ENCODE results near the gene SLC9C2.
"Not testable (repeated sequence)": the region's sequence is repeated elsewhere in the genome, so short reads cannot be mapped to it uniquely, and the experiment has no call there.

SLC9C2 gene, protein sequence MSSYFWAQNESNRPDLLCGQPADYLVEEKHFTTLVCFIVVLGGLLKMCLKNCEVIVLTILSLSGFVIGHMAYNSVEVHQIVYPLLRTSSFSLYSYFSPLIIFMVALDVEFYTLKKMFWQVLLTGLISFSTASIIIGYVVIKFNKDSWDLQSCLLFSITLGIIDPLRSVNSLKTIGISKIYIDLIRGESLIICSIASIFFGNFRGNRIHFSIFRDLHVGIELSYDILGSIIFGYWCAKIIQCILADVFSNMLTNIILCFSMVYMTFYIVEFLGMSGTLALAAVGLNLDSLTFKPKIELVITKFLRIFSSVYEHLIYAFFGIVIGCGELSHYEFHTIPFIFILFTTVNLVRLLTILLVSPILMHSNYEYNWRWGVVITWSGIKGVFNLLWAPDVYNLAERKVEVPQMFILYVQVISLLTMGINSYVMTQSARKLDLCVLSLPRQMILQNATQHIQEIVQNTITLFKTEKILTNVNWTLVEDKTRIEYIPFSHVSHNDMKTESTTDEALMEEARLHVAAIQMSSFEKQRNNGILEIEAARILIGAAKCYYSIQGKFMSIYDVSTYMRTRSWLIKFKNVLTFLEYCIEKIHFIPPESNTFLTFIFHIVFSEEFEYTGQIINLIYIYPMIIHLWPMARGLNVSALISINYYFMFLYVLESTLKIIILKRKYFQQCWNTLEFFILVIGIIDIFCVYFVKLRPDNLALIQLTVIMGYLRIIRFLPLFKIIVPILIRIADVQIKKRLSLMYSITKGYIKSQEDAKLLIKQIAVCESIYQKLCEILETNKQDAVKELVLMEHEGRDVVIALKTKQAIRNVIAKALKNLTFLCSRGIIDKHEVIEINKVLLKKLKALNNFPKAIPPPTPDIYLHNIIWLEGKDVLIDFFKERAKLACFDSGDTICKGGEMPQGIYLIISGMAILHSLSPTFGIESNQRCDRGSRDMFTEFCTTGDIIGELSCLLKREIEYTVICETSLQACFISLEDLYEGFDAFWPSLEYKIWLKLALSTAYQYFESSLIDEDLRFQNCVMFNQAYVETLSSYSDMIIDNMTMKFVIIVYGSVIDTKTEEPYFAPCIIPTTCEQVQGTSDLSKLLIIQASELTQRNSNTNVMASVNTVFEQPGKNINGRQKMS

DNA sequence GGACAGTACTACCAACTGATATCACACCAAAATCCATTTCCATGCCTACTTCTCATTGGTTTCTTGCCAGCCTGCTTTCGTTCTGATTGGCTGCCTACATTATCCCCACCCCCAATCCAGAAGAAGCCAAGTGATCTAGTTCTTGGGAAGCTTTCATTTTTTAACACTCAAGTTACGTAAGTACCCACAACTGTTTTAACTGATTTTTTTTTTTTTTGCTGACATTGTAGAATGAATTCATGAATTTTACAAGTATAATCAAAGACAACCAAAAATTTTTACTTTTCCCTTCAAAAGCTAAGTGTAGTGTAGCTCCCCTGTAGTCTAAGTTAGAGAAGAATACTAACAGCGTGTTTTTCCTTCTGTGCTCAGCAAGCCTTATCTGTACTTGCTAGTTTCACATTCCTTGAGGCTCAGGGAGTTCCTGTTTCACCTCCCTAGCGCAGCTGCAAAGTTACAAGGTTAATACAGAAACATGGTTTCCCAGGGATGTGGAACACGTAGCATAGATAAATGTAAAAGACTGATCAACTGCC lies at the start of gene SLC9C2:
Gene SLC9C2 (minus strand): TSS at position 17 of the 536 bp plus-strand sequence. CDS start 1,296 bp downstream, outside the sequence.
- peak; percentile 3 for DNase-seq (ENCODE audit: low read depth)

DNA sequence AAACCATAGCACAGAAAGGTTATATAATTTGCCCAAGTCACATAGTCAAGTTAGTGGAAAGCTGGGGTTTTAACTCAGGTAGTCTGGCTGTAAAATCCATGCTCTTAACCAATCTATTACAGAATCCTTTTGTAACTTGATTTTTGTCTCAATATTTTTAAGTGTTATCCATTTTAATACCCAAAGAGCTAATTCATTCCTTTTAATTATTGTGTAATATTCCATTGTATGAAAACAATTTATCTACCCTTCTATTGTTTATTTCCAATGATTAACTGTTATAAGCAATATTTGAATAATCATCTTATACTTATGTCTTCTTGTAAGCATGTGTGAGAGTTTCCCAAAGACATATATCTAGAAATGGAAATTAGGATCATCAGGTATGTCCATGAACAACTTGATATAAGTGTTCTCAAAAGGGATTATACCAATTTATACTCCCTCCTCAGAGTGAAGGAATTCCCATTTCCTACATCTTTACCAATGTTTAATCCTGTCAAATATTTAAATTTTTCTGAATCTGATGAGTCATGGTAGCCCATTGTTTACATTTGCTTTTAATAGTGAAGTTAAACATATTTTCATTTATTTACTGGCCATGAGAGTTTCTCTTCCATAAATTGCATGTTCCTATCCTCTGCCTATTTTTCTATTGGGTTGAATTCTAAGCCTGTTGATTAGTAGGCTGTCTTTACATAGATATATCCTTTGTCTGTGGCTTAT lies 46.2 kb upstream of the SLC9C2 start:
- no peak for DNase-seq (ENCODE audit: low read depth)

DNA sequence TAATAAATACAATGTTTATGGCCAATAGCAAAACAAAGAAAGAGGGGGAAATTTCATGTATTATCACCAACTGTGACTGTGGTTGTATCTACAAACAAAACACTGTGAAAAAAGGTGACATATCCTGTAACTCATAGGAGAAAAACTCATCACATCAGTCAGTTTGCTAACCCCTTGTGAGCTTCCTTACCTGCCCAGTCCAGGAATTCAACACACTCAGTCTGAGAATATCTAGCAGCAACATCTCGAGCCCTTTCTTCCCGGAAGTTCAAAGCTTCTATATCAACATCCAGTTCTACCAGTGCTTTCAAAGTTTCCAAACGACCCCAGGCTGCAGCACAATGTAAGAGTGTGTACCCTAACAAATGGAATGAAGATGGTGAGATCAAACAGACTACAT lies 43.8 kb upstream of the SLC9C2 start:
- no peak for DNase-seq (ENCODE audit: low read depth)

DNA sequence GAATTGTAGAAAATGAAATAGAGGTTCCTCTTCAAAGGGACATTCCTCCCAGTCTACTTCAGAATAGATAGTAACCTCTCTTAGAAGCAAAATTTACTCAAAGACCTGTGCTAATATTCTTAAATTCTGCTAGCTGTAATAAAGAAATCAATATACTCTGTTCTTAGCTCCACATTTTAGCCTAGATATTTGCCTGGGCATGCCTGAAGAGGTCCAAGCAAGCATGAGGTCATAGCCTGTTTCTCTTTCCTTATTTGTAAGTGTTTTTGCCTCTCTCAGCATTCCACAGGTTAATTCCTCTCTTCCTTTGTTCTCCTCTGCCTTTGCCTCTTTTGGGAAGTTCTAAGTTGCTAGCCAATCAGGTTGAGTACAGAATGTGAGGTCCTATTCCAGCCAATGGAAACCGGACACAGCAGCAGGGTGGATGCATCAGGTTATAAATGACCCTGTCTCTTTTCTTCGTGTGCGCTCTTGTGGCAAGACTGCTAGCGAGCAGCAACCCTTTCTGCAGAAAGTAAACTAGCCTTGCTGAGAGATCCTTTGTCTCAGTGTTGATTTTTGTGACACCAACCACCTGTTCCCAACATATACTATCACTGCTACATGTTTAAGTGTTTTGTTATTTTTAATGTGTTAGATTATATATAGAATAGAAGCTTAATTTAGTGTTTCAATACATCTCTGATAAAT lies 39.7 kb upstream of the SLC9C2 start:
- peak; percentile 24 for DNase-seq (ENCODE audit: low read depth)

DNA sequence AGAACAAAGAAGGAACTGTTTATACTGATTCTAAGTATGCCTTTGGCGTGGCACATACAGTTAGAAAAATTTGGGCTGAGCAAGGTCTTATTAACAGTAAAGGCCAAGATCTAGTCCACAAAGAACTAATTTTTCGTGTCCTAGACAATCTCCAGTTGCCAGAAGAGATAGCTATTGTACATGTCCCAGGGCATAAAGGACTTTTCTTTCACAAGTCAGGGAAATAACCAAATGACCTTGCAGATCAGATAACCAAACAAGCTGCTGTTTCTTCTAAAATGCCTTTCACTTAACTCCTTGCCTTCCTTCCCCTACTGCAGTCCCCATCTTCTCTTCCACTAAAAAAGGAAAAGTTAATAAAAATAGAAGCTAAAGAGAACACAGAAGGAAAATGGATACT lies 36.2 kb upstream of the SLC9C2 start:
- no peak for DNase-seq (ENCODE audit: low read depth)

DNA sequence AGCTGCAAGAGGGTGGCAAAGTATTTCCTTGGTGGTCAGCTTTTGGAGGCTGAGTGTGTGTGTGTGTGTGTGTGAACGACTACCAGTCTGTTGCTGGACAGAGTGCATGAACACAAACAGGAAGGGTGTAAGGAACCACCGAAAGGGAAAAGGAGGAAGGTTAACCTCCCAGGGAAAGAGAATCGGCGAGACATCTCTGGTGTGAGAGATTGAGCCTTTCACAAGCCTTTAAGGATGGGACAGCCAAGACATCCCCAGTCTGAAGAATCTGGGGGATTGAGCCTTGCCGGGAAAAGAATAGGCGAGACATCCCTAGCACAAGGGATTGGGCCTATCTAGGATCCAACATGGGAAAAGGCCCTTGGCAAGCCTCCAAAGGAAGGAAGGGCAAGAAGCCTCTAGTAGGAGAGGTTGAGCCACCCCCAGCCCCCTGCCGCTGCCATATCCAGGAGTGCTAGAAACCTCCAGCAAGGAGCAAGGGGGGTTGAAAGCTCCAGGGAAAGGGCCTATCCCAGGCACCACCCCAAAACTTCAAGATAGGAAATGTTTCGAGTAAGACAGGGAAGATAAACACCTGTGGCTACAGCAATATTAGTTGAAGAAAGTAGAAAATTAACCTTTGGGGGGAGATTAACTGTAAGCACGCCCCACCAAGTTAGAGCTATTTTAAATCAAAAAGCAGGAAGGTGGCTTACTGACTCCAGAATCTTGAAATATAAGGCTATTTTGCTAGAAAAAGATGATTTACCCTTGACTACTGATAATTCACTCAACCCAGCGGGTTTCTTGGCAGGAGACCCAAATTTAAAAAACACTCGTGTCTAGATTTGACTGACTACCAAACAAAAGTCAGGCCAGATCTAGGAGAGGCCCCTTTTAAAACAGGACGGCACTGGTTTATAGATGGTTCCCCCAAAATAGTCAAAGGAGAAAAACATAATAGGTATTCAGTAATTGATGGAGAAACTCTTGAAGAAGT lies 35.5 kb upstream of the SLC9C2 start:
- no peak for DNase-seq (ENCODE audit: low read depth)

DNA sequence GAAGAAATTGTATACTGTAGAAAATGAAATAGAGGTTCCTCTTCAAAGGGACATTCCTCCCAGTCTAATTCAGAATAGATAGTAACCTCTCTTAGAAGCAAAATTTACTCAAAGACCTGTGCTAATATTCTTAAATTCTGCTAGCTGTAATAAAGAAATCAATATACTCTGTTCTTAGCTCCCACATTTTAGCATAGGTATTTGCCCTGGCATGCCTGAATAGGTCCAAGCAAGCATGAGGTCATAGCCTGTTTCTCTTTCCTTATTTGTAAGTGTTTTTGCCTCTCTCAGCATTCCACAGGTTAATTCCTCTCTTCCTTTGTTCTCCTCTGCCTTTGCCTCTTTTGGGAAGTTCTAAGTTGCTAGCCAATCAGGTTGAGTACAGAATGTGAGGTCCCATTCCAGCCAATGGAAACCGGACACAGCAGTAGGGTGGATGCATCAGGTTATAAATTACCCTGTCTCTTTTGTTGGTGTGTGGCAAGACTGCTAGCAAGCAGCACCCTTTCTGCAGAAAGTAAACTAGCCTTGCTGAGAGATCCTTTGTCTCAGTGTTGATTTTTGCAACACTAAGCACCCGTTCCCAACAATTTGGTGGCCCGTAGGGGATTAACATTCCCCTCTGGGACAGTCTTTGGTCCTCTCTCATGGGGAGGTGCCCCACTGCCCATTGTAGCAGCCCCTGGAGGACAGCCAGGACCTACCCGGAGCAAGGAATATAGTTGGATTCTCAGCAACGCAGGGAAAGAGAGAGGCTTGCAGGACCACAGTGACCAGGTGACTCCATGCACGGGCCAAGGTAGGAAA lies 34.6 kb upstream of the SLC9C2 start:
- not testable (repeated sequence) for DNase-seq (ENCODE audit: low read depth)

DNA sequence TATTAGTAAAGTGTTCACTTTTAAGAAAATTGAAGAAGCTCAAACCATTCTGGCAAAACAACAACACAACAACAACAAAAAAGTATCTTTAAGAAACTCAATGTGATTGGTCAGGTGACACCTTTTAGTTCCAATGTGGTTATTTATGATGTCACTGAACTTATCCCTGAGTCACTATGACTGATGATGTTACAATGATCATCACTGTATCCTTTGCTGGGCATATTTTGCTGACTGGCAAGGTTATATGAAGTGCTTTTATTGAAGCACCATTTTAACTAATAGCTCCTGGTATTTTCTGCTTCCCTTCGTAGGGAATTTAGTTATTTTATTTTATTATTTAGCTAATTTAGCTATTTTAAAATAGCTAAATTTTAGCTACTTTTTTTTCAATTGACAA lies 32.2 kb upstream of the SLC9C2 start, which contains the start of gene TEX50:
Gene TEX50 (plus strand): TSS at position 223 of the 400 bp plus-strand sequence. CDS start 184 bp downstream, outside the sequence.
- no peak for DNase-seq (ENCODE audit: low read depth)

DNA sequence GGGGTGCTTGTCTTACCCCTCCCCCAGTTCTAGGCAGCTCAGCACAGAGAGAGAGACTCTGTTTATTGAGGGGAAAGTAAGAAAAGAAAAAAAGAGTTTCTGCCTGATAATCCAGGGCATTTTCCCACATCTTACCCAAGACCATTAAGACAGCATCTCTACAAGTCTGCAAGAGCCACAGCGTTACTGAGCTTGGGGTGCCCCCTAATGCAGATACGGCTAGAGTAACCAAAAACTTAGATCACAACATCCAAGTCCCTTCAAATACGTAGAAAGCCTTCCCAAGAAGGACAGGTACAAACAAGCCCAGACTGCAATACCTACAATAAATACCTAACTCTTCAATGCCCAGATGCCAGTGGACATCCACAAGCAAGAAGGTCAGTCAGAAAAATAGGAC lies 26.0 kb upstream of the SLC9C2 start:
- no peak for DNase-seq (ENCODE audit: low read depth)

DNA sequence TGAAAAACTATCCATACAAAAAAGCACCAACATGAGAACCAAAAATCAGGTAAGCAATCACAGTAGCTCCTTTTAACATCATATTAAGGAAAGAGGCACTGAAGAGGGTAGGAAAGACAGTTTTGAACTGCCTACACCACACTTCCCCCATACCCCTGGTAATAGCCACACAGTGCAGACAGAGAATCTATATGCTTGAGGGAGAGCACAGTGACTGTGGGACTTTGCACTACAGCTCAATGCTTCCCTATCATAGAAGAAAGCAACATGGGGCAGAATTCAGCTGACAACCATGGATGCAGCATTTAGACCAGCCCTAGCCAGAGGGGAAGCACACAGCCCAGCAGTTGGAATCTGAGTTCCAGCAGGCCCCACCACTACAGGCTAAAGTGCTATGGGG lies 24.4 kb upstream of the SLC9C2 start:
- no peak for DNase-seq (ENCODE audit: low read depth)

DNA sequence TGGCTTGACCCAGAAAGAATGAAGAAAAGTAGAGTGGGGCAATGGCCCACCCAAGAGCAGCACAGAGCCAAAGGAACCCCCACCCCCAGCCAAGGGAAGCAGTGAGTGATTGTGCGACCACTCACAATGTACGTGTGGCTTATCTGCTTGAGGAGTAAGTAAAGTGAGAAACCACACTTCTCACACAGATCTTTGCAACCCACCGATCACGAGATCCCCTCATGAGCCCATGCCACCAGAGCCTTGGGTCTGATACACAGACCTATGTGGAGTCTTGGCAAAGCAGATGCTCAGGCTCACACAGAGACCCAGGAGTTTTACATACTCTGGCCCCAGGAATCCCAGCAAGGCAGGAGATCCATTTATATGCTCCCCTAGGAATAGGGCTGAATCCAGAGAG lies 14.0 kb upstream of the SLC9C2 start:
- no peak for DNase-seq (ENCODE audit: low read depth)

DNA sequence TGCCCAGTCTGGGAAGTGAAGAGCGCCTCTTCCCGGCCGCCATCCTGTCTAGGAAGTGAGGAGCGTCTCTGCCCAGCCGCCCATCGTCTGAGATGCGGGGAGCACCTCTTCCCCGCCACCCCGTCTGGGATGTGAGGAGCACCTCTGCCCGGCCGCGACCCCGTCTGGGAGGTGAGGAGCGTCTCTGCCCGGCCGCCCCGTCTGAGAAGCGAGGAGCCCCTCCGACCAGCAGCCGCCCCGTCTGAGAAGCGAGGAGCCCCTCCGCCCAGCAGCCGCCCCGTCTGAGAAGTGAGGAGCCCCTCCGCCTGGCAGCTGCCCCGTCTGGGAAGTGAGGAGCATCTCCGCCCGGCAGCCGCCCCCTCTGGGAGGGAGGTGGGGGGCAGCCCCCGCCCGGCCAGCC lies 10.2 kb upstream of the SLC9C2 start:
- DNase-seq (ENCODE audit: low read depth): not testable (repeated sequence)

DNA sequence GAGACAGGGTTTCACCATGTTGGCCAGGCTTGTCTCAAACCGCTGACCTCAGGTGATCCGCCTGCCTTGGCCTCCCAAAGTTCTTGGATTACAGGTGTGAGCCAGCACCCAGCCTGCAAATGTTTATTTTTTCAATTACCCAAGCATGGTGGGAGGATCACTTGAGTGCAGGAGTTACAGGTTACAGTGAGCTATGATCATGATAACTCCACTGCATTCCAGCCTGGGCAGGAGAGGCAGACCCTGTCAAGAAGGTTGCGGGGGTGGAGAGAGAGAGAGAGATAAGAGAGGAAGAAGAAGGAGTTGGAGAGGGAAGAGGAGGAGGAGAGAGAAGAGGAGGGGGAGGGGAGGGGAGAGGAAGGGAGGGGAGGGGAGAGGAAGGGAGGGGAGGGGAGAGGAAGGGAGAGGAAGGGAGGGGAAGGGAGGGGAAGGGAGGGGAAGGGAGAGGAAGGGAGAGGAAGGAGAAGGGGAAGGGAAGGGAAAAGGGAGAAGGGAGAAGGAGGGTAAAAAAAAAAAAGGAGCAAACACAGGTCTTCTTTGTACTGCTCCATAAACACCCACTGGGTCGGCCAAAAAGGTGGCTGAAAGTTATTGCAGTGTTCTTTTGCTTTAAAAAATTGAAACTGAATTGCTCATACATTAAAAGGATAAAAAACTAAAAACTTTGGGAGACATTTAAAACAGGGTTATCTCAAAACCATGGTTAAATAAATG lies 5.8 kb upstream of the SLC9C2 start:
- DNase-seq (ENCODE audit: low read depth): no peak

DNA sequence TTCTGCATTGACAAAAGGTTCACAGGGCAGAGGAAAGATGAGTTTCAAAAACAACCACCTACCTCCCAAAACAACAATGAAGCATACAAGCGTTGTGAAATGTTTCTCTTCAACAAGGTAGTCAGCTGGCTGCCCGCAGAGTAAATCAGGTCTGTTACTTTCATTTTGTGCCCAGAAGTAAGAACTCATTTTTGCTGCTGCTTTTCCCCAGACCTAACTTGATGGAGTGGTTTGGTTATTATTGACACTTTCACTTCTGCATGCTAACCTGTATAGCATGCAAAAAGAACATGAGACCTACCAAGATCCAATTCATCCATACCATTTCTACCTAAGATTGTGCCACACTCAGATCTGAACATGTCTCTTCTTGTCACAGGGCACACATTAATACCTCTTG lies 1.3 kb downstream of the SLC9C2 start:
- no peak for DNase-seq (ENCODE audit: low read depth)

DNA sequence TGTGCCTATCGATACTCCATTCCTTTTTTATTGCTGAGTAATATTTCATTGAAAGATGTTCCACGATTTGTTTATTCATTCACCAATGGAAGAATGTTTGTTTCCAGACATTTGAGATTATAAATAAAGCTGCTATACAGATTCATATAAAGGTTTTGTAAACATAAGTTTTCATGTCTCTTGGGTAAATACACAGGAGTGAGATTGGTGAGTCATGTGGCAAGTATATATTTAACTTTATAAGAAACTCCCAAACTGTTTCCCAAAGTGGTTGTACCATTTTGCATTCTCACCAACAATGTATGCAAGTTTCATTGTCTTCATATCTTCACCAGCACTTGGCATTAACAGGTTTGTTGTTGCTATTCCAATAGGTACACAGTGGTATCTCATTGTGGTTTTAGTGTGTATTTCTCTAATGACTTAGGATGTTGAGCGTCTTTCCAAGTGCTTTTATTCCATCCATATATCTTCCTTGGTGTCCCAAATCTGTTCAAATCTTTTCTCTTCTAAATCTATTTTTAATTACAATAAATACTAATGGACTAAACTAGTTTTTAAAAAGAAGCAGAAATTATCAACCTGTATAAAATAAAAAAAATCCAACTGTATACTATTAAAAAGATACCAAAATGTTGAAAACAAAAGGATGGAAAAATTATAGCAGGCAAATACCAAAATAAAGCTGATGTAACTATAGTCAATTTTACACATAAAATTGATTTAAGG lies 6.6 kb downstream of the SLC9C2 start:
- no peak for DNase-seq (ENCODE audit: low read depth)

DNA sequence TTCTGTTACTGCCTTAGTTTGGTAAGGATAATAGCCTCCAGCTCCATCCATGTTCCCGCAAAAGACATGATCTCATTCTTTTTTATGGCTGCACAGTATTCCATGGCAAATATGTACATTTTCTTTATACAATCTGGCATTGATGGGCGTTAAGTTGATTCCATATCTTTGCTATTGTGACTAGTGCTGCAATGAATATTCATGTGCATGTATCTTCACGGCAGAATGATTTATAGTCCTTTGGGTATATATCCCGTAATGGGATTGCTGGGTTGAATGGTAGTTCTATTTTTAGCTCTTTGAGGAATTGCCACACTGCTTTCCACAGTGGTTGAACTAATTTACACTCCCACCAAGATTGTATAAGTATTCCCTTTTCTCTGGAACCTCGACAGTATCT lies 11.7 kb downstream of the SLC9C2 start:
- not testable (repeated sequence) for DNase-seq (ENCODE audit: low read depth)

DNA sequence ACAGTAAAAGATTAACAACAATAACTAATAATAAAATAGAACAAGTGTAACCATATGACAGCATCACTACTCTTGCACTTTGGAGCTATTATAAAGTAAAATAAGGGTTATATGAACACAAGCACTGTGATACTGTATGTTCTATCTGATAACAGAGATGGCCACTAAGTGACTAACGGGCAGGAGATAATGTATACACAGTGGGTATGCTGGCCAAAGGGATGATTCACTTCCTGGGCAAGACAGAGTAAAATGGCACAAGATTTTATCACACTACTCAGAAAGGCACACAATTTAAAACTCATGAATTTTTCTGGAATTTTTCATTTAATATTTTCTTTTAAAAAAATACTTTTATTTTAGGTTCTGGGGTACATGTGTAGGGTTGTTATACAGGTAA lies 12.3 kb downstream of the SLC9C2 start:
- peak; percentile 39 for DNase-seq (ENCODE audit: low read depth)

All from EH (cell line).